ENCODE measurements around the gene ZFYVE9.

Gene ZFYVE9

DNA sequence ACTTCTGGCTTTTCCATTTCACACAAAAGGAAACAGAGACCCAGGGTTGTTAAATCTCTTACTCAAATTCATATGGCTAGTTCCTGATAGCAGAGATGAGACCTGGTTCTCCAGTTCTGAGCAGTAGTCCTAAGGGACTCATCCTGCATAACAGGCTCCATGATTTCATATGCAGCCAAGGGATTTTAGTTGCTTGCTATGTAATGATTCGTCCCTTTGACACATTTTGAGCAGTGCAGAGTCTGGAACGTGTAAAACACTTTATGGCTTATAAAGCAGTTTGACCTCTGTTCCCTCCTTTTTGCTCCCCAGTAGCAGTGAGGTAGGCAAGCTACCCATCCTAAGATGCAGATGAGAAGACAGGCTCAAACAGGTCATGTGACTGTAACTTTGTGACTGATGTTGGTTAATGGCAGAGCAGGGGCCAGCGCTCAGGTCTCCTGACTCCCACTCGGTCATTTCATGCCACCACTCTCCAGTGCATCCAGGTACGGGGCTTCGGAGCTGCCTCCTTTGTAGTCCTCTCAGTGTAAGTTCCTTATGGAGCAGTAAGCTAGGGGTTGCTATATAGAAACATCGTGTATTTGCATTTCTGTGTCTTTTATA lies 199.9 kb downstream of the ZFYVE9 start:
- DNase-seq (ENCODE audit: low read depth in 2 of 2): no peak

DNA sequence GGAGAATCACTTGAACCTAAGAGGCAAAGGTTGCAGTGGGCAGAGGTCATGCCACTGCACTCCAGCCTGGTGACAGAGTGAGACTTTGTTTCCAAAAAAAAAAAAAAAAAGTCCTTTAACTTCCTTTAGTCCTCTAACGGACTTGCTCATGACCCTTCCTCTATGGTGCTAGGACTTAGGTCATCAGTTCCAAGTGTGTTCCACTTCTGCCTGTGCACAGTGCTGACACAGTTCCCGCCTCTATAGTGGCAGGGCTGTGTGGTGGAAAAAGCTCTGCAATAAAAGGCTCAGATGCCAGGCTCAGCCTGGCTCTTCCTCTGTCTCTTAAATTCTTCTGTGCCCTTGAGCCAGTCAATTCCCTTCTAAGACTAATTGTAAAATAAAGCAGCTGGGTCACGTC lies 202.1 kb downstream of the ZFYVE9 start:
- no peak for DNase-seq (ENCODE audit: low read depth in 2 of 2)

GRCh38 chr1:52345252-52345651 lies 203.4 kb downstream of the ZFYVE9 start:
- no peak for DNase-seq (ENCODE audit: low read depth in 2 of 2)

GRCh38 chr1:52346653-52347052 lies 204.8 kb downstream of the ZFYVE9 start:
- no peak for DNase-seq (ENCODE audit: low read depth in 2 of 2)

DNA sequence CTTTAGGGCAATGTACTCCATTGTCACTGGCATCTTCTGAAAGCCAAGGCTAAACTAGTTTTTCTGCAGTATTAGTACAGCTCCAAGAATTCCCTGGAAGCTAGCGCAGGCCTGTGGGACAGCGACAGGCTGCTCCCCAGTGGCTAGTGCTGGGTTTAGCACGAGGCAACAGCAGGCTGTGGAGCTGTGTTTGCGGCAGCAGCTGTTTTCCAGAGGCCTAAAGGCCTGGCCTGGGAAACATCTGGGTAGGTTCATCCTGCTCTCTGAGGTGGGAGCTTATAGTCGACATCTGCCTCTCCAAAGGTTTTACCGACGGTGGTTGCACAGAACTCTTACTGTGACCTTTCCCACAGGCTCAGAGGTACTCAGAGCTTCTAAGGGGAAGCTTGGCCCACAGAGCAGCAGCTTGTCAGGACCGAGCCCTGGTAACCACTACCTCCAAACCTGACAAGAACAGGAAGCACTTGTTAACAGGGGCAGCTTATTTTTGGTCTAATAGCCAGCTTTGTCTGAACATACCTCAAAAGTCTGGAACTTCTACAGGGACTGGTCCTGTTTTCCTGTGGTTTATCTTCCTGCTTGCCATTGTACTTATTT lies 206.9 kb downstream of the ZFYVE9 start:
- no peak for DNase-seq (ENCODE audit: low read depth in 2 of 2)

GRCh38 chr1:52352690-52353089 lies 210.8 kb downstream of the ZFYVE9 start:
- no peak for DNase-seq (ENCODE audit: low read depth in 2 of 2)

- DNase-seq (ENCODE audit: low read depth in 2 of 2): no peak
Measured at GRCh38 chr1:52355436-52355835, 213.5 kb downstream of the ZFYVE9 start.

DNA sequence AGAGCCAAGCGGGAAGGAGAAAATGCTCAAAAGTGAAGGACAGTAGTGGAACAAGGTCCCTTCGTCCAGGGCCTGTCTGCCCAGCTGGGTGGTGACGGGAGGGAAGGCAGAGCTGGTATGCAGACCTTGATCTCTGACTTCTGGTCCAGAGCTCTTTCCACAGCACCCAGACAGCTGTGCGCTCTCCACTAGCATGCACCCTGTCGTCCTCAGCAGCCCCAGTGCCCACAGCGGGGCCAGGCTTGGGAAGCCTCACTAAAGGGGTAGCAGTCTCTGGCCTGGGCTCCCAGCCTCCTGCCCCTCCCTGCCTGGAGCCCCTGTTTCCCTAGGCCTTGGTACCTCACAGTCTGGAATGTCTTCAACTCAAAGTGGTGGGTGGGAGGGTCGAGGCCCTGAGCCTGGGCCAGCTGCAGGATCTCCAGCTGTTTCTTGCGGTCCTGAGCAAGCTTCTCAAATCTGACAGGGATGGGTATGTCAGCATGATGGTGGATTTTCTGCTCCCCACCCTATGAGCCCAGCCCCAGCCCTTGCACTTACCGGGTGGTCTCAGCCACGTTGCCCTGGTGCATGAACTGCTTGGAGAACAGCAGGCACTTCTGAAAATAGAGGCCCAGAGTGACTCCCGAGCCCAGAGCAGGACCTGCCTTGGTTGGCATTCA lies 214.1 kb downstream of the ZFYVE9 start:
- no peak for DNase-seq (ENCODE audit: low read depth in 2 of 2)

- DNase-seq (ENCODE audit: low read depth in 2 of 2): no peak
Measured at GRCh38 chr1:52356818-52357355, 215.0 kb downstream of the ZFYVE9 start.

GRCh38 chr1:52357397-52357796 lies 215.5 kb downstream of the ZFYVE9 start:
- DNase-seq (ENCODE audit: low read depth in 2 of 2): no peak

DNA sequence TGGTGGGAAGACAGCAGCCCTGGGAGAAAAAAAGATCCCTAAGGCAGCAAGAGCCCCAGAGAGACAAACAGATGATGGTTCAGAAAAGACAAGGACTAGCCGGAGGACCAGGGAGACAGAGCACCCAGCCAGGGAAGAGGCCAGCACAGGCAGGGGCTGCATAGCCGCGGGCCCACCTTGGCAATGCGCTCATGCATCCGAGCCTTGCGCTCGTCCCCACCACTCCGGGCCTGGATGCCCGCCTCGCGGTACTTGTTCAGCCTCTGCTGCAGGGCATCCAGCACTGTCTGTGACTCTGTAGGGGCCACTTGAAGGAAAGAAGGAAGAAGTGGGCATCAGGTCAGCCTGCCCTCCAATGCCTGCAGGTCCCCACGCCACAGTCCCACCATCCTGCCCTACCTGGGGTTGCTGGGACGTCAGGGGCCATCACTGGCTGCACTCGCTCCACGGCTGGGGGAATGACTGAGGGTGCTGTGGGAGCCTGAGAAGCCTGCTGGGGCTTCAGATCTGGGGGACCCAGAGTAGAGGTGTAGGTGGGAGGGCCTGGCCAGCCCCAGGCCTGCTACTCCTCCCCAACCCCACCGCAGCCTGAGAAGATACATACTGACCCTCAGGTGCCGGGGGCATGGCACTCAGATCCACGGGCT lies 217.1 kb downstream of the ZFYVE9 start:
- no peak for DNase-seq (ENCODE audit: low read depth in 2 of 2)

- DNase-seq (ENCODE audit: low read depth in 2 of 2): no peak
Measured at GRCh38 chr1:52359676-52360594, 218.0 kb downstream of the ZFYVE9 start.

- no peak for DNase-seq (ENCODE audit: low read depth in 2 of 2)
Measured at GRCh38 chr1:52360595-52360968, 218.7 kb downstream of the ZFYVE9 start.

DNA sequence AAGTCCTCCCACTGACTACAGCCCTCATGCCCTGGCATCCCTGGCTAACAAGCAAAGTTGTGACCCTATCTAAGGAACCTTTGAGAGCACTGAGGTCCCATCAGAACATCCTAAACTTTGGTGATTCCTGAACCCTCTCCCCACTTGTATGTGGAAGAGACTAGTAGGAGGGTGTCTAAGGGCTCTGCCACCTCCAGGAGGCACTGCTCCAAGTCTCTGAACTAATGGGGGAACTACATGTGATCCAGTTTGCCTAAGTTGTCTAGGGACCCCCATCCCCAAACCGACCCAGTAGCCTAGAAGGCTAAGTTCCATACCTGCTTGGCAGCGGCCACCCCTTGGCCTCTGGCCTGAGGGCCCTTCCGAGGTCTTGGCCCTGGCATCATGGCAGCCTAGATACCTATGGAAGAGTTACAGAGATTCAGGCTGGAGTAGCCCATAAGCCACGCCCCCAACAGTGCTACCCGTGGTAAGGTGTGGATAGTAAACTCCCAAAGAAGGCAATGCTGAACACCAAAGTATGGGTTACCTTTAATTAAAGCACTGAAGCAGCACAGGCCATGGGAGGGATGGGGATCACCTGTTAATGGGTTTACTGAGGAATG lies 222.4 kb downstream of the ZFYVE9 start:
- DNase-seq (ENCODE audit: low read depth in 2 of 2): no peak

GRCh38 chr1:52365071-52365745 lies 223.3 kb downstream of the ZFYVE9 start:
- no peak for DNase-seq (ENCODE audit: low read depth in 2 of 2)

DNA sequence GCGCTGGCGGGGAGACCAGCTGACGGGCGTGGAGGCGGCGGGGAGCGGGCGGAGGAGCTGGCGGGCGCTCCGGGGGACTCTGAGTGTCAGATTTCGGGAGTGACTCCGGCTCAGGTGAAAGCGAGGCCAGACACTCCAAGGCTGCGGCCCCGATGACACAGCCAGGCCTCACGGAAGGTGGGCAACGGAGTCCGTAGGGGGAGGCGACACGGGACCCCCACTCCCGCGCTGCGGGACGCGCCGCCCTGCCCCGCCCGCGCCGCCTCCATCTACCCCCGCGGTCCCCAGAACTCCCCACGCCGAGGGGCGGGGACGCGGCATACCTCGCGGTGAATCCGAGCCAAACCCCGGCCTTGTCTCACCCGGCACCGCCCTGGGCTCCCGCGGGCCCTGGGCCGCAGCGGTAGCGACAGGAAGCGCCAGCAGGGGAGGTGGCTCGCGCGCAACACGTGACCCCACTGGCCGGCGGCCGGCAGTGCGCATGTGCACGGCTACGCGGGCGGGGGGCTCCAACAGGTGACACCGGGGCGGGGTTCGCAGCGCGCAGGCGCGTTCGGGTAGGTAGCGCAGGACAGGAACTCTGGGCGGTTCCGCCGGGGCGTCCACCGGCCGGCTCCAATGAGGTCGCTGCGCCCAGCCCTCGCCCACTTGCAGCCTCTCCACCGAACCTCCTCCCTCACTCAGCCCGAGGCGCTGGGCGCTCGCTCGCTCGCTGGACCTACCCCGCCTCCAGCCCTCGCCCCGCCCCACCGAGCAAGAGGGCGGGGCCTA lies 224.0 kb downstream of the ZFYVE9 start, which contains the start of gene CC2D1B:
TSS of gene CC2D1B (minus strand) at position 460 of the 771 bp plus-strand sequence. CDS start 1,585 bp downstream, outside the sequence.
- peak; percentile 97 to 98 for DNase-seq (ENCODE audit: low read depth in 2 of 2)

DNA sequence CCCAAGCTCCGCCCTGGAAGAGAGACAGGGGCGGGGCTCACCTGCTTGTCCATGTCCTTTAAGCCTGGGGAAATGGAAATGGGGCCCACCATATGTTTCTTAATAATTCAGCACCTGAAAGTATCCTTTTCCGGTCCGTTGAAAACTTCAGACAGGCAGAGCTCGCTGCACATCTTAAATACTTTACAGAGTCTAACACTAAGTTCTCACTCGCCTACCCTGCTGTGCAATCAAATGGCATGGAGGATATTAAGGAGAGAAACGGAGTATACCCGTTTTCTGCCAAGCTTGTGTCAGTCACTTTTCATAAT lies 224.6 kb downstream of the ZFYVE9 start:
- DNase-seq (ENCODE audit: low read depth in 2 of 2): no peak

DNA sequence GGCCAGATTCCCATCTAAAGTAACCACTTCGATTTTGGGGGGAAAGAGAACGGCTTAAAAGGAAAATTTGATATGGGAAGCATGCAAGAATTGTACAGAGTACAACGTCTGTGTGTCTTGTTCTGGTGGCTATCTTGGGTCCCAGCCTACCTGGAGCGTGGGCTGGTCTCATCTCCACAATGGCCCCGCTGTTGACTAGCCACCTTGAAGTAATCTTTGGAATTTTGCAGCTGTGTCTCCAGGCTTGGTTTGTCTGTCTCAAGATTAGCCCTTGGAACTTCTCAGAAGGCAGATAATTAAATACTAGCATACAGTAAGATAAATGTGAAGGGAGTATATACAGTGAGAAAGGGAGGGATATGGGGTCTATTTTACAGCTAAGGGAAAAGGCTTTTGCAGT lies 225.4 kb downstream of the ZFYVE9 start:
- no peak for DNase-seq (ENCODE audit: low read depth in 2 of 2)

DNA sequence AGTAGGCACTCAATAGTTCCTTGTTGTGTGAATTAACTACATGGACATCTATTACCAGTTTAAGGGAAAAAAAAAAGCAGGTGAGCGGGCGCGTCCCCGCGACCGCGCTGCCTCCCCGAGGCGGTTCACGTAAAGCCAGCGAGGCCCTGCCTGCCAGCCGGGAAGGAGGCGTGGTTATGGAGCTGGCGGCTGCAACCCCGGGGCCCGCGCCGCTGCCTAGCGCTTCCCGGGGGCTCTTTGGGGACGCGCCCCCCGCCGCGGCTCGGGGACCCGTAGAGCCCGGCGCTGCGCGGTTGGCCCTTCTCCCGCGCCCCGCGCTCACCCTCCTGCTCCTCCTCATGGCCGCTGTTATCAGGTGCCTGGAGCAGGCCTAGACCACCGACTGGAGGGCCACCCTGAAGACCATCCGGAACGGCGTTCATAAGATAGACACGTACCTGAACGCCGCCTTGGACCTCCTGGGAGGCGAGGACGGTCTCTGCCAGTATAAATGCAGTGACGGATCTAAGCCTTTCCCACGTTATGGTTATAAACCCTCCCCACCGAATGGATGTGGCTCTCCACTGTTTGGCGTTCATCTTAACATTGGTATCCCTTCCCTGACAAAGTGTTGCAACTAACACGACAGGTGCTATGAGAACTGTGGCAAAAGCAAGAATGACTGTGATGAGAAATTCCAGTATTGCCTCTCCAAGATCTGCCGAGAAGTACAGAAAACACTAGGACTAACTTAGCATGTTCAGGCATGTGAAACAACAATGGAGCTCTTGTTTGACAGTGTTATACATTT lies 226.7 kb downstream of the ZFYVE9 start:
- no peak for DNase-seq (ENCODE audit: low read depth in 2 of 2)

All from activated CD8-positive, alpha-beta memory T cell treated with anti-CD3 and anti-CD28 coated beads for 4 hours (primary cell).